GM21717 (cell line): ENCODE measurements around the gene SERHL2.
"Not testable (repeated sequence)": the region's sequence is repeated elsewhere in the genome, so short reads cannot be mapped to it uniquely, and the experiment has no call there.

Source experiments
- ATAC-seq: cut with Tn5 transposase; IDR thresholded peaks from one replicate; pipeline ENCODE4 v1.9.1; 2021; ENCODE audit warnings: mild to moderate bottlenecking, moderate library complexity; ENCODE audit not compliant: unreplicated experiment

The SERHL2 gene

GRCh38 chr22:42553475-42554361, at the start of gene SERHL2:
TSS of gene SERHL2 (plus strand) at chr22:42553956. CDS start at chr22:42554021, 65 bp downstream.
- no peak for ATAC-seq

- ATAC-seq: not testable (repeated sequence)
Measured at GRCh38 chr22:42508327-42508974, 45.3 kb upstream of the SERHL2 start.

- ATAC-seq: not testable (repeated sequence)
Measured at GRCh38 chr22:42508975-42509364, 44.8 kb upstream of the SERHL2 start.

- no peak for ATAC-seq
Measured at GRCh38 chr22:42509548-42509947, 44.2 kb upstream of the SERHL2 start.

GRCh38 chr22:42511401-42511891, 42.3 kb upstream of the SERHL2 start:
- no peak for ATAC-seq

GRCh38 chr22:42512273-42512990, 41.3 kb upstream of the SERHL2 start:
- ATAC-seq: not testable (repeated sequence)

GRCh38 chr22:42514331-42514730, 39.4 kb upstream of the SERHL2 start:
- ATAC-seq: not testable (repeated sequence)

GRCh38 chr22:42515304-42515703, 38.5 kb upstream of the SERHL2 start:
- not testable (repeated sequence) for ATAC-seq

GRCh38 chr22:42515896-42516295, 37.9 kb upstream of the SERHL2 start:
- ATAC-seq: no peak

GRCh38 chr22:42517103-42517502, 36.7 kb upstream of the SERHL2 start:
- ATAC-seq: not testable (repeated sequence)

- peak; percentile 19 for ATAC-seq
Measured at GRCh38 chr22:42518638-42519524, 34.9 kb upstream of the SERHL2 start.

GRCh38 chr22:42519525-42520401, 34.0 kb upstream of the SERHL2 start, which contains the start of gene RRP7A:
TSS of gene RRP7A (minus strand) at chr22:42519796. CDS start at chr22:42519786, 10 bp downstream.
- peak; percentile 66 for ATAC-seq

- no peak for ATAC-seq
Measured at GRCh38 chr22:42521228-42521546, 32.6 kb upstream of the SERHL2 start.

- no peak for ATAC-seq
Measured at GRCh38 chr22:42522546-42522945, 31.2 kb upstream of the SERHL2 start.

- no peak for ATAC-seq
Measured at GRCh38 chr22:42528591-42529307, 25.0 kb upstream of the SERHL2 start.

GRCh38 chr22:42529435-42529834, 24.3 kb upstream of the SERHL2 start:
- ATAC-seq: not testable (repeated sequence)

- not testable (repeated sequence) for ATAC-seq
Measured at GRCh38 chr22:42531401-42532084, 22.2 kb upstream of the SERHL2 start.

- no peak for ATAC-seq
Measured at GRCh38 chr22:42533638-42533977, 20.1 kb upstream of the SERHL2 start.
